Suppressor macrophage treated with lipopolysaccharide for 4 hours (primary cell): ENCODE data around the gene CDK9.
A peak's percentile ranks its signal among the peaks of the same experiment; 100 is the strongest.
"Not testable (repeated sequence)": the region's sequence is repeated elsewhere in the genome, so short reads cannot be mapped to it uniquely, and the experiment has no call there.

ENCODE experiments used
- DNase-seq: peaks from one replicate; pipeline ENCODE4 v3.0.0-alpha.2; 2020

The CDK9 gene

GRCh38 chr9:127785933-127786772 lies at the start of gene CDK9:
Gene CDK9 (plus strand): TSS chr9:127786034. CDS start chr9:127786149, 115 bp downstream.
- DNase-seq, result peak; percentile 97

DNA sequence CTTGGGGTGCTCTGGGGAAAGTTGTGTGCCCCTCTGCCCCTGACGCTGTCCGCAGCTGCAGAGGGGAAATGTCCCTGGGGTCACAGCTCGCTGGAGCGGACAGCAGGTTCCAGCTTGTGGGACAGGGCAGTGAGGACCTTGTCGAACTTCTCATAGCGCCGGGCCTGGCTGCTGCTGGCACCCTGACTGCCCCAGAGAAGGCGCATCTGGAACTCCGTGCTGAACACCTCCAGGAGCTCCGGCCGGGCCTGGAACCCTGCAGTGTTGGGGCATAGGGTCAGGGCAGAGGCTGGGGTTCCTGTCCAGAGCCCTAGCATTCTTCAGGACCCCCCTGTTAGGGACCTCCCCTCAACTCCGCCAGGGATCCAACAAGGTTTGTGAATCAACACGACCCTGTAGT lies 47.2 kb upstream of the CDK9 start:
- DNase-seq, result no peak

DNA sequence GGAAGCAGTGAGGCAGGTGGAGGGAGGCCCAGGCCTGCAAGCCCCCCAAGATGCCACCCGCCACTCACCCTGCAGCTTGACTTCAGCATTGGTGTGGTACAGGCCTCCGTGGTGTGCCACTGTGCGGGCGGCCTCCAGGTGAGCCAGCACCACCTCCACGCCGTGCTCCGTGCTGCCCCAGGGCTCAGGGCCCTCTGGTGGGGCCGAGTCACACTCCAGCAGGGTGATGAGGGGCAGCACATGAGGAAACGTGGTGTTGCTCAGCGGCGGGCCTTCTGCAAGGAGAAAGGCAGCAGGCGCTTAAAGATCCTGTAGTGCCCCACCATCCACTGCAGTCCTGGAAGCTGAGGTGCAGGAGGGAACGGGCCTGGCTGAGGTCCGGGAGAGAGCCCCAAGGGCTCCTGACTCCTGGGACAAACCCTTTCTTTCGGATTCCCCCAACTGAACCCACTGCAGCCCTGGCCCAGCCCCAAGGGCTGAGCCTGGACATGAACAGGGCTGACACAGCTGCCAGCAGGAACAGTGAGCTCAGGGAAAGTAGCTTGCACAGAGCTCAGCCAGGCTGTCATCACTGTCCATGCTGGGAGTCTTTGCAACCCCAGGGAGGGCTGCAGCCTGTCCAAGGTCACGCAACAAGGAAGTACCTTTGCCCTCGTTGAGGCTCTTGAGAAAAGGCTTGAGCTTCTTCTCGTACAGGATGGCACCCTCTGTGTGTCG lies 46.1 kb upstream of the CDK9 start:
- peak; percentile 13 for DNase-seq

DNA sequence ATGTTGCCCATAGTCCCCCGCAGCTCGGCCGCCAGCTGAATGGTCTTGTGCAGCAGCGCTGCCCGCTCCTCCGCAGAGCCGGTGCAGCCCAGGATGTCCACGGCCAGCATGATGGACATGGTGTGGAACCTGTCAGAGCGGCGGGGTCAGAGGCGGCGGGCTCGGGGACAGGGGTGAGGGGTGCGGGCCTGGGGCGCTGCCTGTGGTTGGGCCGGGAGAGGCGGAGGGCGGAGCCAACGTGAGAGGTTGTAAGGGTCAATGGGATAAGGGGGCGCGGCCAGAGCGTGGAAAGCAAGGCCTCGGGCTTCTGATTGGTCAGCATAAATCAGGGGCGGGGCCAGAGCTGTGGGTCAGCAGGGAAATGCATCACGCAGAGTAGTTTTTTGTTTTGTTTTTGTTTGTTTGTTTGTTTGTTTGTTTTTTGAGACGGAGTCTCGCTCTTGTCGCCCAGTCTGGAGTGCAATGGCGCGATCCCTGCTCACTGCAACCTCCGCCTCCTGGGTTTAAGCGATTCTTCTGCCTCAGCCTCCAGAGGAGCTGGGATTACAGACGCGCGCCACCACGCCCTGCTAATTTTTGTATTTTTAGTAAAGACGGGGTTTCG lies 43.9 kb upstream of the CDK9 start:
- no peak for DNase-seq

- DNase-seq, result no peak
Observed at GRCh38 chr9:127742435-127743088, 43.3 kb upstream of the CDK9 start.

GRCh38 chr9:127744398-127745110 lies 41.3 kb upstream of the CDK9 start:
- DNase-seq, result no peak

GRCh38 chr9:127746959-127747569 lies 38.8 kb upstream of the CDK9 start:
- no peak for DNase-seq

DNA sequence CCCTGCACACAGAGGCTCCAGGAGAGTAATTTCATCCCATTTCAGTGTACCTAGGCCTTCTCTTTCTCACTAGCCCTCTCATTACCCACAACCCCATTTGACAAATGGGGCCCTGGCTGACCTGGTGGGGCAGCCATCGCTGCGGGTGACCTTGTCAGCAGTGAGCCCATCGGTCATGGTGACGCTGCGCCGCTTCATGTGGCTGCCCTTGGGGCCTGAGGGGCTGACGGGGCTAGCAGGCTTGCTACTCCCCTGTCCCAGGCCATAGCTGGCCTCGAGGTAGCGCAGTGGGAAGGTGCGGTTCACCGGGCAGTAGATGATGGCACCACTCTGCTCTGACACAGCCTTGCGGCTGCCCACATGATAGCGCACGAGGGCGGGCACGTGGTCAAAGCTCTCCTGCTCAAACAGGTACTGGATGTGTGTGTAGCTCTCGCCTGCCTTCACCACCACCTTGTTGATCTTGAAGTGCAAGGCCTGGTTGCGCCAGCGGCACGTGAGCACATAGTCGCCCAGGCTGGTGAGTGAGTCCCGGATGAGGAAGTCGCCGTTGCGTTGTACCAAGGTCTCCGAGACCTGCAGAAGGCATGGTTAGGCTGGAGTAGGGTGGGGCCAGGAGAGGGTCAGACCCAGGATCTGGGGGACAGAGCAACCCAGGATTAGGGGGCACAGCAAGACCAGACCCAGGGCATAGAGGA lies 36.6 kb upstream of the CDK9 start:
- no peak for DNase-seq

- no peak for DNase-seq
Observed at GRCh38 chr9:127751269-127752054, 34.4 kb upstream of the CDK9 start.

DNA sequence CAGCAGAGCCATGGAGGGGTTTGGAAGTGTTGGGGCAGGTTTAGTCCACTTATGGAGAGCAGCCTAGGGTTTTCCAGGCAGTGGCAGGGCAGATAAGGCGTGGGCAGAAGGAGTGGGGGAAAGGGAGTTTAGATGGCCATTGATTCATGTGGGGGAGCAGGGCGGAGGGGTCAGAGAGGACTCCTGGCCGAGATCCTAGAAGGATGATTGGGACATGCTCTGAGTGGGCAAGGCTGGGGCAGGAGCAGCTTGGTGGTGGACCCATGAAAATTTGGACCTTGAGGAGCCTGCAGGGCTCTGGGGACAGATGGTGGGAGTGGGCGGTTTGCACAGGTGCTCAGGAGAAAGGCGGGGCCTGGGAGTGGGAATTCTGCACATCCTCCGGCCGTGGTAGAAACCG lies 32.7 kb upstream of the CDK9 start:
- no peak for DNase-seq

- peak; percentile 36 for DNase-seq
Observed at GRCh38 chr9:127753622-127754021, 32.2 kb upstream of the CDK9 start.

GRCh38 chr9:127754099-127755060 lies 31.5 kb upstream of the CDK9 start:
- DNase-seq, result no peak

GRCh38 chr9:127755061-127756060 lies 30.5 kb upstream of the CDK9 start:
- DNase-seq, result no peak

GRCh38 chr9:127756233-127756632 lies 29.6 kb upstream of the CDK9 start:
- no peak for DNase-seq

GRCh38 chr9:127756776-127757175 lies 29.1 kb upstream of the CDK9 start:
- DNase-seq, result not testable (repeated sequence)

- DNase-seq, result no peak
Observed at GRCh38 chr9:127758843-127759242, 27.0 kb upstream of the CDK9 start.

GRCh38 chr9:127761061-127761460 lies 24.8 kb upstream of the CDK9 start:
- DNase-seq, result no peak

- no peak for DNase-seq
Observed at GRCh38 chr9:127761491-127761956, 24.3 kb upstream of the CDK9 start.
